Thymus (tissue), 11 donors: ENCODE measurements around the gene ZNF317. TPM values are rescaled to one million over a fixed set of nuclear protein-coding genes. Genes with fewer than 3 reads are reported as not detected.

ENCODE experiments used
- DNase-seq, 9 donors: peaks; one replicate each; pipeline ENCODE4 v3.0.0-alpha.2; 2013; ENCODE audit warnings: low spot score in 9 of 9, low read depth in 6 of 9, missing footprints in 1 of 9
- H3K27ac ChIP-seq, 2 donors: one replicate each; pipeline ENCODE4 v1.5.1; 2013; ENCODE audit warnings: control low read depth in 1 of 2, low read depth in 1 of 2, low read length in 1 of 2, mild to moderate bottlenecking in 1 of 2, moderate library complexity in 1 of 2
- H3K27me3 ChIP-seq, 2 donors: one replicate each; pipeline ENCODE4 v1.5.1; 2013; ENCODE audit warnings: low read length in 1 of 2; ENCODE audit not compliant: control insufficient read depth in 2 of 2, insufficient read depth in 1 of 2
- H3K36me3 ChIP-seq, 2 donors: one replicate each; pipeline ENCODE4 v1.5.1; 2013; ENCODE audit warnings: low read length in 1 of 2, mild to moderate bottlenecking in 1 of 2, moderate library complexity in 1 of 2; ENCODE audit not compliant: control insufficient read depth in 2 of 2, insufficient read depth in 2 of 2
- H3K4me1 ChIP-seq, 2 donors: one replicate each; pipeline ENCODE4 v1.5.1; 2013; ENCODE audit warnings: low read length in 2 of 2; ENCODE audit not compliant: control insufficient read depth in 2 of 2, insufficient read depth in 2 of 2
- H3K4me3 ChIP-seq, 2 donors: one replicate each; pipeline ENCODE4 v1.5.1; 2013; ENCODE audit warnings: low read length in 2 of 2, control low read depth in 1 of 2, mild to moderate bottlenecking in 1 of 2
- H3K9me3 ChIP-seq, 2 donors: one replicate each; pipeline ENCODE4 v1.5.1; 2013; ENCODE audit warnings: low read length in 1 of 2, mild to moderate bottlenecking in 1 of 2; ENCODE audit not compliant: control insufficient read depth in 2 of 2, insufficient read depth in 1 of 2
- WGBS: extraction: QIAGEN DNeasy Blood & Tissue Kit; methylation state at CpG from one replicate; pipeline ENCODE4 v1.1.7; 2013; 5-methylcytosine and 5-hydroxymethylcytosine counted together
- polyA plus RNA-seq: library from polyadenylated mRNA; stranded (reverse); fragments of 200-250 nt; gene quantifications from one replicate; pipeline ENCODE4 v1.2.3, GENCODE V29; 2013
- total RNA-seq: library from RNA; stranded (reverse); fragments of 120-200 nt; gene quantifications from one replicate; pipeline ENCODE4 v1.2.4, GENCODE V29; 2013
- donor health status: healthy.

ZNF317 gene
- total and polyA plus RNA-seq, 2 donors, result 24.8 to 44.2 TPM

- Histone ChIP-seq H3K4me1 (no peaks in the 10 kb centered on the region), H3K4me3 (no peak overlapping the region), H3K27me3 (peaks cover 0 to 2% of the 10 kb centered on the region in 2 donors), H3K9me3 (no peaks in the 10 kb centered on the region), H3K36me3 (no peaks in the 10 kb centered on the region), H3K27ac (no peak overlapping the region)
- 82% methylated on average over 5 of the region's 5 CpGs for WGBS
- no peak for DNase-seq
Measured at GRCh38 chr19:9132422-9132821, 7.8 kb upstream of the ZNF317 start.

- WGBS, result 36% methylated on average over 8 of the region's 8 CpGs
- peaks cover 3 to 6% of the 10 kb centered on the region in 2 donors for H3K4me1 ChIP-seq
Measured at GRCh38 chr19:9139609-9140158, 513 bp upstream of the ZNF317 start.

GRCh38 chr19:9144920-9145319 lies 4.7 kb downstream of the ZNF317 start:
- Histone ChIP-seq H3K36me3 (peaks cover 10 to 18% of the 10 kb centered on the region in 2 donors), H3K4me3 (no peak overlapping the region), H3K9me3 (peaks cover 6 to 19% of the 10 kb centered on the region in 2 donors), H3K27ac (no peak overlapping the region), H3K4me1 (peaks cover under 1 to 6% of the 10 kb centered on the region in 2 donors), H3K27me3 (no peaks in the 10 kb centered on the region)
- DNase-seq, result no peak
- WGBS, result 100% methylated on average over 5 of the region's 5 CpGs

More at GRCh38 chr19:9139609-9140158, 513 bp upstream of the ZNF317 start:
- H3K27ac ChIP-seq, result no peak overlapping the region
- peak overlapping the region; percentile 61 to 93 for H3K4me3 ChIP-seq
- DNase-seq, result no peak
- H3K27me3 ChIP-seq, result no peaks in the 10 kb centered on the region
- H3K9me3 ChIP-seq, result peaks cover 0 to 5% of the 10 kb centered on the region in 2 donors
- H3K36me3 ChIP-seq, result no peaks in the 10 kb centered on the region

GRCh38 chr19:9146882-9147281 lies 6.7 kb downstream of the ZNF317 start:
- WGBS, result 100% methylated on average over 1 of the region's 1 CpG
- H3K9me3 ChIP-seq, result peaks cover 7 to 28% of the 10 kb centered on the region in 2 donors
- H3K27ac ChIP-seq, result no peak overlapping the region
- peaks cover 0 to under 1% of the 10 kb centered on the region in 2 donors for H3K4me1 ChIP-seq
- peaks cover 10 to 18% of the 10 kb centered on the region in 2 donors for H3K36me3 ChIP-seq
- H3K4me3 ChIP-seq, result no peak overlapping the region
- no peaks in the 10 kb centered on the region for H3K27me3 ChIP-seq
- DNase-seq, result no peak

GRCh38 chr19:9148697-9149096 lies 8.5 kb downstream of the ZNF317 start:
- Histone ChIP-seq H3K4me3 (no peak overlapping the region), H3K27me3 (no peaks in the 10 kb centered on the region), H3K9me3 (peaks cover 8 to 39% of the 10 kb centered on the region in 2 donors), H3K4me1 (no peaks in the 10 kb centered on the region), H3K27ac (no peak overlapping the region), H3K36me3 (peaks cover 18 to 22% of the 10 kb centered on the region in 2 donors)
- WGBS, result 97% methylated on average over 3 of the region's 3 CpGs
- DNase-seq, result no peak

GRCh38 chr19:9149997-9150396 lies 9.8 kb downstream of the ZNF317 start:
- H3K36me3 ChIP-seq, result peaks cover 18 to 22% of the 10 kb centered on the region in 2 donors
- H3K9me3 ChIP-seq, result peaks cover 10 to 32% of the 10 kb centered on the region in 2 donors
- H3K27me3 ChIP-seq, result no peaks in the 10 kb centered on the region
- H3K4me1 ChIP-seq, result no peaks in the 10 kb centered on the region
- H3K27ac ChIP-seq, result no peak overlapping the region
- DNase-seq, result no peak
- 98% methylated on average over 4 of the region's 4 CpGs for WGBS
- no peak overlapping the region for H3K4me3 ChIP-seq

GRCh38 chr19:9150650-9151049 lies 10.5 kb downstream of the ZNF317 start:
- Histone ChIP-seq H3K27ac (no peak overlapping the region), H3K4me3 (no peak overlapping the region), H3K9me3 (peaks cover 8 to 29% of the 10 kb centered on the region in 2 donors), H3K36me3 (peaks cover 21 to 22% of the 10 kb centered on the region in 2 donors), H3K27me3 (no peaks in the 10 kb centered on the region), H3K4me1 (no peaks in the 10 kb centered on the region)
- 97% methylated on average over 5 of the region's 5 CpGs for WGBS
- no peak for DNase-seq

GRCh38 chr19:9151367-9151766 lies 11.2 kb downstream of the ZNF317 start:
- H3K4me3 ChIP-seq, result no peak overlapping the region
- no peaks in the 10 kb centered on the region for H3K27me3 ChIP-seq
- DNase-seq, result no peak
- H3K27ac ChIP-seq, result no peak overlapping the region
- no peaks in the 10 kb centered on the region for H3K4me1 ChIP-seq
- WGBS, result 97% methylated on average over 5 of the region's 5 CpGs
- H3K9me3 ChIP-seq, result peaks cover 8 to 29% of the 10 kb centered on the region in 2 donors
- peaks cover 27 to 30% of the 10 kb centered on the region in 2 donors for H3K36me3 ChIP-seq

GRCh38 chr19:9155591-9155990 lies 15.4 kb downstream of the ZNF317 start:
- Histone ChIP-seq H3K27ac (no peak overlapping the region), H3K27me3 (no peaks in the 10 kb centered on the region), H3K4me3 (no peak overlapping the region), H3K4me1 (no peaks in the 10 kb centered on the region), H3K9me3 (peaks cover 17 to 39% of the 10 kb centered on the region in 2 donors), H3K36me3 (peaks cover 55 to 59% of the 10 kb centered on the region in 2 donors)
- no peak for DNase-seq
- WGBS, result 96% methylated on average over 4 of the region's 4 CpGs
